BLaER1 (cell line): ENCODE measurements around the gene MAK.
"Not testable (repeated sequence)": the region's sequence is repeated elsewhere in the genome, so short reads cannot be mapped to it uniquely, and the experiment has no call there.

Experiments used
- H3K27ac ChIP-seq: shearing (Covaris generic); formaldehyde crosslinking; 2 replicates; pipeline ENCODE4 v1.8.1; 2022
- H3K27me3 ChIP-seq: shearing (Covaris generic); formaldehyde crosslinking; 2 replicates; pipeline ENCODE4 v1.8.1; 2022
- H3K36me3 ChIP-seq: shearing (Covaris generic); formaldehyde crosslinking; 2 replicates; pipeline ENCODE4 v1.8.1; 2022
- H3K4me1 ChIP-seq: shearing (Covaris generic); formaldehyde crosslinking; 2 replicates; pipeline ENCODE4 v1.8.1; 2022
- H3K4me2 ChIP-seq: shearing (Covaris generic); formaldehyde crosslinking; 2 replicates; pipeline ENCODE4 v1.8.1; 2022
- H3K4me3 ChIP-seq: shearing (Covaris generic); formaldehyde crosslinking; 2 replicates; pipeline ENCODE4 v1.8.1; 2022
- H3K9ac ChIP-seq: shearing (Covaris generic); formaldehyde crosslinking; 2 replicates; pipeline ENCODE4 v1.8.1; 2022
- H3K9me3 ChIP-seq: shearing (Covaris generic); formaldehyde crosslinking; 2 replicates; pipeline ENCODE4 v1.8.1; 2022
- H4K20me1 ChIP-seq: shearing (Covaris generic); formaldehyde crosslinking; 2 replicates; pipeline ENCODE4 v1.8.1; 2022
- Cebpa-rat ChIP-seq: shearing (Covaris generic); IDR thresholded peaks from 2 replicates; pipeline ENCODE4 v1.8.1; 2022

The MAK gene

DNA sequence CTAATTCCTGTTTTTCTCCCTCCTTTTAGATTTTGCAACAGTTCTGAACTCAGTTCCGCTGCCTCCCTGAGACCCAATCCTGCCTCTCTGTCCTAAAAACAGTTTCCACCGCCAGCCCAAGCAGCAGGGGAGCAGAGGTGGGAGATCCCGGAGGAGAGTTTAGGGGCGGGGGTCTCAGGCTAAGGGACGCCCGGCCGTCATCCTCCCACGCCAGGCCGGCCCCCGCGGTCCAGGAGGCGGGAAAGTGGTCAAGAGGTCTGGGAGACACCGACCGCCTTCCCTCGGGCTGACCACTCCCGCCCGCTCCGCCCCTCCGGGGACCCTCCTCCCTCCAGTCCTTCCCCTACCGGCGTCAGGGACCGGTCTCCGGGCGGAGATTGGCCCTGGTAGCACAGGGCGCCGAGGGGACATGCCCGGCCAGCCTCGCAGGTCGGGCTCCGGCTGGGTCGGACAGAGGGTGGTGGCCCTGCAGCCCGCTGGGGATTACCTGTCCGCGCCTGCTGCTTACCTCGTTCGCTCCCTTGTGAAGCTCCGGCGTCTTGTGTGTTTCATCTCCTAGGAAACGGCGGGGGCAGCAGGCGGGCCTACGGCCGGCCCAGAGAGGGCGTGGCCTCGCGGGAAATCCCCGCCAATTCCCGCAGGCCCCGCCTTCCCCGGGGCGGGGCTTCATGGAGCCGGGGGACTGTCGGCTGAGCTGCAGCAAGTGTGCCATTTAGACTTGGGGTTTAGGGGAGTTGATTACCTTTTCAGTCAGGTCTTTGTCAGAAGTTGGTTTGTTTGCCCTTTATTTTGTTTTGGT is at the start of gene MAK:
TSS of gene MAK (minus strand) at position 545 of the 799 bp plus-strand sequence. CDS start 7,891 bp downstream, outside the sequence.
- Histone ChIP-seq H3K27ac (no peak within 1 kb of the TSS), H3K4me2 (peak within 1 kb of the TSS; percentile 97), H3K4me3 (peak within 1 kb of the TSS; percentile 68), H3K4me1 (peaks cover 17% of the 10 kb centered on the region), H3K9ac (no peak within 1 kb of the TSS), H3K27me3 (peaks cover 43% of the 10 kb centered on the region), H3K36me3 (peaks cover 7% of the 10 kb centered on the region; the same call in 1 of the 2 replicates), H3K9me3 (peaks cover 23% of the 10 kb centered on the region), H4K20me1 (peaks cover 27% of the 10 kb centered on the region)
- no peak for TF ChIP-seq Cebpa-rat

DNA sequence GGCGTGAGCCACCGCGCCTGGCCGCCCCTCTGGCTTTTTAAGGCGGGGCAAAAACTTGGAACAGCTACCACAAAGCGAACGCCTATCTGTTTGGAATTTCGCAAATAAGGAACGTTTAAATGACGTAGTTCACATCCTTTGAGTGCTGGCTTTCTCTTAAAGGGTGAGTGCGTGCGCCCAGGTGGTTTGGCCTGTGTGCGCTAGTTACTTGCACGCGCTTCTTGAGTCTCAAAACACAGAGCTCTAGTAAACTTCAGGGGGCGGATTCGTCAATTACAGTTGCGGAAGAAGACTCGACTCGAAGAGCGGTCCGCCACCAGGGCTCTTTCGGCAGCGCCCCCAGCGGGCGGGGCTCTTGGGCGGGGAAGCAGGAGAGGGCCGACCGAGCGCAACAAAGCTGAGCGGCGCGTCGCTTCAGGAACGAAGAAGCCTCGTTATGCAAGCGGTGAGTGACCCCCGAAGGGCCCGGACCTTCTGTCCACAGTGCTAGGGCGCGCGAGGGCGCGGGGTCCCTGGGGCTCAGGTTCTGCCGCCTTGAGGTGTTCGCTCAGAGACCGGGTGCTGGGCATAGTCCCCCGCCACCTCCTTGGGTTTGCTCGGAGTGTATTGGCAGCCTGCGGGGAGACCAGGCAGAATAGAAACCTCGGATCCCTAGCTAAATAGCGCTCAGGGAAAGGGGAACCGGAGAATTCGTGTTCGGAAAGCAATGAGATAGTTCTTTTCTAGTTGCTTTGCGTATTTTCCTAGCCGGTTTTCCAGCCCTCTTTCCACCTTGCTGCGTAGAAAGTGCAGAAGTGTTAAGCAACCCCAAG is 48.6 kb upstream of the MAK start, which contains the start of gene SYCP2L:
TSS of gene SYCP2L (plus strand) at position 362 of the 812 bp plus-strand sequence. CDS start at position 437, 75 bp downstream.
- H3K9ac ChIP-seq: no peak within 1 kb of the TSS
- no peak within 1 kb of the TSS for H3K4me2 ChIP-seq
- no peaks in the 10 kb centered on the region for H3K36me3 ChIP-seq
- H3K27me3 ChIP-seq: no peaks in the 10 kb centered on the region
- no peak for TF ChIP-seq Cebpa-rat
- no peak within 1 kb of the TSS for H3K4me3 ChIP-seq
- no peaks in the 10 kb centered on the region for H4K20me1 ChIP-seq
- H3K9me3 ChIP-seq: peaks cover 66% of the 10 kb centered on the region
- H3K27ac ChIP-seq: no peak within 1 kb of the TSS
- H3K4me1 ChIP-seq: peaks cover 14% of the 10 kb centered on the region

- H4K20me1 ChIP-seq, H3K4me2 ChIP-seq, H3K4me3 ChIP-seq, H3K36me3 ChIP-seq, H3K27me3 ChIP-seq, H3K9ac ChIP-seq, H3K27ac ChIP-seq: not testable (repeated sequence)
- H3K9me3 ChIP-seq: peaks cover 70% of the 10 kb centered on the region
- H3K4me1 ChIP-seq: peaks cover 13% of the 10 kb centered on the region
These were observed 48.0 kb upstream of the MAK start for GRCh38 chr6:10886365-10886690.

GRCh38 chr6:10884245-10884972 is 46.1 kb upstream of the MAK start:
- Histone ChIP-seq H3K27me3 (no peaks in the 10 kb centered on the region), H3K4me3 (no peak overlapping the region), H3K27ac (no peak overlapping the region), H3K9me3 (peaks cover 65% of the 10 kb centered on the region), H3K4me2 (no peak overlapping the region), H3K36me3 (no peaks in the 10 kb centered on the region), H3K9ac (no peak overlapping the region), H3K4me1 (peaks cover 7% of the 10 kb centered on the region), H4K20me1 (no peaks in the 10 kb centered on the region)
- TF ChIP-seq Cebpa-rat: no peak

DNA sequence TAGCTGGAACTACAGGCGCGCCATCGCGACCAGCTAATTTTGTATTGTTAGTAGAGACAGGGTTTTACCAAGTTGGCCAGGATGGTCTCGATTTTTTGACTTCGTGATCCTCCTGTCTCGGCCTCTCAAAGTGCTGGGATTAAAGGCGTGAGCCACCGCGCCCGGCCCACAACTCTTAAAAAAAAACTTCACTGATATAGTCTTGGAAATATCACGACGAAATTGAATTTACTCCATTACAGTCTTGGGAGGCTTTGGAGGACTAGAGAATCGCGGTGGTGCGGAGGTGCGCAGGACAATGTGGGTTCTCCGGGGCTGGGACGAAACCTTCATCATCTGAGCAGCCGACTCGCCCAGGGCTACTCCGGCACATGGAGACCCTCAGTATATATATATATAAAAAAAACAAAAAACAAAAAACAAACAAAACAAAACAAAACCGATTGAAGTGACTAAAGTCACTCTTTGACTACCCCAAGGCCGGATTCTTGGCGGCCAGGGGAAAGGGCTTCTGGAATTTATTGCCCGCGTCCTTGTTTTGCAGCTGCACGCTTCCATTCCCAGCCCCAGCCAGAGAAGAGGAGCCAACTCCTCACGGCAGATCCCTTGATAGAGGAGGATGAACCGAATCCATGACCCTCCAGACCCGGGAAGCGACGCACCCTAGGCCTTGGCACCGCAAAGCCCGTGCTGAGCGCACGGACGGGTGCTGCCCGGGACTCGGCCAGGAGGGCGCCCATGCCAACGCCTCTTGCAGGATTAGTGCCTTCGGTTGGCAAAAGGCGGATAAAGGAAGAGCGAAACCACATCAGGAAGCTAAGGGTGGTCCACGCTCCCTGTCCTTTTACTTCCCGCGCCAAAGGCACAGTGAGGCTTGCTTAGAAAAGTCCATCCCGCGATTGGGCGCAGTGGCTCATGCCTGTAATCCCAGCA is 45.2 kb upstream of the MAK start:
- Histone ChIP-seq H3K9ac (no peak overlapping the region), H3K9me3 (peaks cover 62% of the 10 kb centered on the region), H4K20me1 (no peaks in the 10 kb centered on the region), H3K27me3 (no peaks in the 10 kb centered on the region), H3K36me3 (no peaks in the 10 kb centered on the region), H3K27ac (no peak overlapping the region), H3K4me1 (no peaks in the 10 kb centered on the region), H3K4me2 (no peak overlapping the region), H3K4me3 (no peak overlapping the region)
- no peak for TF ChIP-seq Cebpa-rat

DNA sequence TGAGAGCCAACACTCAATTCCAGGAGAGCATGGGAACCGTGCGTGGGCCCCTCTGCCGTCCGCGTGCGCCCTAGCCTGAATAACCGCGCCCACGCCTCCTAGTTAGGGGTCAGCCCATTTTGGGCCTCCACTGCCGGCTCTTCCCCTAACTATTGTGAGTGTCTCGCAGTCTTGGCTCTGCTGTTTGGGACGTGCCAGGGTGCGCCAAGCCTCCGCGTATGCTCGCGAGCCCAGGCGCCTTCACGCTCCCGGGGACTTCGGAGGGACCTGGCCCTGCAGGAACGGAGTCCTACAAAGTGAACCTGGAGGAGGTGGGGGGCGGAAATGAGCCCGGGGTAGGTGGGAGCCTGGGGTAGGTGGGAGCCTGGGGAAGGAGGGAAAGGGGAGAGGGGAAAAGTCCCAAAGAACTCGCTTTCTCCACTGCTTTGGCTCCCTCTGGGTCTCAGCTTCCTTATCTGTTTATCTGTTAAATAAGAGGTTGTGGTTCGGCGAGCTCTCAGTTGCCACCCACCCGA is 44.4 kb upstream of the MAK start:
- no peak overlapping the region for H3K27ac ChIP-seq
- H3K36me3 ChIP-seq: no peaks in the 10 kb centered on the region
- H3K9me3 ChIP-seq: peaks cover 54% of the 10 kb centered on the region
- H3K9ac ChIP-seq: no peak overlapping the region
- no peaks in the 10 kb centered on the region for H3K4me1 ChIP-seq
- TF ChIP-seq Cebpa-rat: no peak
- no peaks in the 10 kb centered on the region for H3K27me3 ChIP-seq
- no peaks in the 10 kb centered on the region for H4K20me1 ChIP-seq
- no peak overlapping the region for H3K4me2 ChIP-seq
- H3K4me3 ChIP-seq: no peak overlapping the region

DNA sequence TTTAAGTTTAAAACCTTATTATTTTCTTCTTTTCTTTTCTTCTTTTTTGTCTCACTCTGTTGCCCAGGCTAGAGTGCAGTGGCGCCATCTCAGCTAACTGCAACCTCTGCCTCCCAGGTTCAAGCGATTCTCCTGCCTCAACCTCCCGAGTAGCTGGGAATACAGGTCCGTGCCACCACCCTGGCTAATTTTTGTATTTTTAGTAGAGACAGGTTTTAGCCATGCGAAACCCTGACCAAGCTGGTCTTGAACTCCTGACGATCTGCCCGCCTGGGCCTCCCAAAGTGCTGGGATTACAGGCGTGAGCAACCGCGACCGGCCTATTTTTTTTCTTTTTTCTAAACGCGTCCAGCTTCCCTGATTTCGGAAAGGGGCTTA is 43.9 kb upstream of the MAK start:
- H3K27me3 ChIP-seq, H3K4me1 ChIP-seq, H3K27ac ChIP-seq, H3K9ac ChIP-seq, H4K20me1 ChIP-seq, H3K4me2 ChIP-seq, H3K36me3 ChIP-seq, H3K4me3 ChIP-seq: not testable (repeated sequence)
- peaks cover 50% of the 10 kb centered on the region for H3K9me3 ChIP-seq

DNA sequence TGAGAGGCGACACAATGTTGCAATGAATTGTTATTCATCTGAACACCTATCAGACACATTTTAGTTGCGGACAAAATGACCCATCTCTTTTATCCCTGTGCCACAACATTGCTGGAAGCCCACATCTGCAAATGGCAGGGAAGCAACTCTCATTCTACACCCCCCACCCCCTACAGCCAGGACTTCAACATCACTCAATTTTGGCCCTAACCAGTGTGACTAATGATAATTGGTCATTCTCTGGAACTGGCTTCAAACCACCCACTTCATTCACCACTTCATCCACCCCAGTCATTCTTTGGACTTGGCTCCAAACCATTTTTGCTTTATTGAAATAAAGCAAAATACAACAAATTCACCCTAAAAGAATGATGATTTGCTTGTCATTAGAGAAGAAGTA is 42.0 kb upstream of the MAK start:
- TF ChIP-seq Cebpa-rat: no peak
- Histone ChIP-seq H3K36me3 (no peaks in the 10 kb centered on the region), H3K4me1 (no peaks in the 10 kb centered on the region), H3K9ac (no peak overlapping the region), H3K27me3 (no peaks in the 10 kb centered on the region), H3K4me3 (no peak overlapping the region), H4K20me1 (no peaks in the 10 kb centered on the region), H3K4me2 (no peak overlapping the region), H3K27ac (no peak overlapping the region), H3K9me3 (peaks cover 47% of the 10 kb centered on the region)

DNA sequence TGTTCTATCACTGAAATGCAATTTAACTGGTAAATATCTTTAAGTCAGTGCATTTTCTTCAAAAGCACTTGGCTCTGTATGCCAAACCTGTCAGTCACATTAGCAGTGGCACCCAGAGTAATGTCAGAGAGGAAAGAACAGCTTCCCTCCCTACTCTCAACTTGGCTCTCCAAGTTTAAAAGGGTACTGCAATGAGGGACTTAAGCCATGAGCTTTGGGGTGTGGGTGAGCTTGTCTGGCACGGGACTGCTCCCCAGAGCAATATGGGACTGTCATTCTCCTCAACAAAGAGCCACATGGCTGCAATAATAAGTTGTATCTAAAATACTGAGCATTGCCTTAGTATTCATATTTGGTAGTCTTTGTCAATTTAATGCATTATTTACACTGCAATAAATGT is 39.5 kb upstream of the MAK start:
- no peaks in the 10 kb centered on the region for H3K27me3 ChIP-seq
- H4K20me1 ChIP-seq: no peaks in the 10 kb centered on the region
- no peaks in the 10 kb centered on the region for H3K36me3 ChIP-seq
- TF ChIP-seq Cebpa-rat: no peak
- H3K27ac ChIP-seq: no peak overlapping the region
- H3K4me2 ChIP-seq: no peak overlapping the region
- H3K9me3 ChIP-seq: peaks cover 29% of the 10 kb centered on the region
- H3K9ac ChIP-seq: no peak overlapping the region
- no peaks in the 10 kb centered on the region for H3K4me1 ChIP-seq
- H3K4me3 ChIP-seq: no peak overlapping the region
